RCC 7860 (cell line): ENCODE measurements around the gene TMSB10.
A peak's percentile ranks its signal among the peaks of the same experiment; 100 is the strongest.
"Not testable (repeated sequence)": the region's sequence is repeated elsewhere in the genome, so short reads cannot be mapped to it uniquely, and the experiment has no call there.

Source experiments
- DNase-seq: peaks from one replicate; pipeline ENCODE4 v3.0.0-alpha.2; 2015; ENCODE audit warnings: low spot score
- FAIRE-seq: peaks from 2 replicates; lab custom pipeline; 2012; peaks lifted over from hg19 to GRCh38; lab: Jason Lieb, UNC

Gene TMSB10

DNA sequence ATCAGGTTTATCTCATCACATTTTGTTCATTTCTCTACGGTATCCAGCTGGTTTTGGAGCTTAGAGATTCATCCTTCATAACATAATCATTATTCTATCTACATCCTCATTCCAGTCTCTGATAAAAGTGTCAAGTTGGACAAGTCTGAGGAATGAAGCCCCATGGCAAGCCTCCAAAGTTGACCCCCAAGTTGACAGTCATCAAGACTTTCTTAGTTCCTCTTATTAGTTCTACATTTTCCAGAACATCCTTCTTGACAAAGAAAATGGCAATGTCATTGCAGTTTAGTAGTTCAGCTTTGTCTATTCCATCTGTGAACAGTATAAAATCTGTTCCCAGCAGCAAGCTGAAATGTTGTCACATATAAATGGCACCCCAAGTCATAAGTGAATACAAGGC lies 4.5 kb upstream of the TMSB10 start:
- FAIRE-seq, result no peak
- DNase-seq, result no peak

DNA sequence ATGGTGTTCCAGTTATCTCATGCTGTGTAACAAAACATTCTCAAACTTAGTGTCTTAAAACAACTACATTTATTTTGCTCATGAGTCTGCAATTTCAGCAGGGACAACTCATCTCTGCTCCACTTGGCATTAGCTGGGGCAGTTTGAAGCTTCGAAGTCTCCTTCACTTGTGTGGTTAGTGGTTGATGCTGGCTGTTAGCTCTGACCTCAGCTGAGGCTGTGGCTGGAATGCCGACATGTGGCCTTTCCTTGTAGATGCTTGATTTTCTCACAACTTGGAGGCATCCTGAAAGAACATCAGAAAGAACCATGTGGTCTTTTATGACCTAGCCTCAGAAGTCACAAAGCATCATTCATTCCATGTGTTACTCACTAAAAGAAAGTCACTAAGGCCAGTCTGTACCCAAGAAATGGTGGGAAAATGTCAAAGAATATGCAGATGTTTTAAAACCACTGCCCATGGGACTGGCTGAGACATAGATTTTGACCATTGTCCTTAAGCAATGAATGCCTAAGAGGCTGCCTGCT lies 3.8 kb upstream of the TMSB10 start:
- DNase-seq (peak; percentile 74), FAIRE-seq (peak; percentile 77)

DNA sequence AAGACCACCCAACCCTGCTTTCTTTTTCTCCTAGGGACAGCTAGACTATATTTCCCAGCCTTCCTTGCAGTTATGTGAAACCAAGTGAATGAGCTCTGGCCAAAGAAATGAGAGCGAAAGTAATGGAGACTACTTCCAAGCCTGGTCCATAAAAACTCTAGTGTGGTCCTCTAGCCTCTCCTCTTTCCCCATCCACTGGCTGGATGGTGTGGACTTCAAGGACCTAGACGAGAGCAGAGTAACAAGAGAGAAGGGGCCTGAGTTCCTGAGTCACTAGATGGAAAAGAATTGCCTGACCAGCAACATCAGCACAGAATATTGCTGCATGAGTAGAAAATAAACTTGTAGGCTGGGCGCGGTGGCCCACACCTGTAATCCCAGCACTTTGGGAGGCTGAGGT lies 2.9 kb upstream of the TMSB10 start:
- FAIRE-seq, result no peak
- no peak for DNase-seq

DNA sequence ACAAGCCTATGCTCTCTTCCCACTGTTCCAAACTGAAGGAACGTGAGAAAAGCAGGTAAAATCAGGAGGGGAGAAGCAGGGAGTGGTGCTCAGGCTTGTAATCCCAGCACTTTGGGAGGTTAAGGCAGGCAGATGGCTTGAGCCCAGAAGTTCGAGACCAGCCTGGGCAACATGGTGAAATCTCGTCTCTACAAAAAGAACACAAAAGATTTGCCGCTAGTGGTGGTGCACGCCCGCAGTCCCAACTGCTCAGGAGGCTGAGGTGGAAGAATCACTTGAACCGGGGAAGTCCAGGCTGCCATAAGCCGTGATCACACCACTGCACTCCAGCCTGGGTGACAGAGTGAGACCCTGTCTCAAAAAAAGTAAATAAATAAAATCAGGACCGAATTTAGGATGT lies 1.3 kb upstream of the TMSB10 start:
- DNase-seq (no peak), FAIRE-seq (no peak)

DNA sequence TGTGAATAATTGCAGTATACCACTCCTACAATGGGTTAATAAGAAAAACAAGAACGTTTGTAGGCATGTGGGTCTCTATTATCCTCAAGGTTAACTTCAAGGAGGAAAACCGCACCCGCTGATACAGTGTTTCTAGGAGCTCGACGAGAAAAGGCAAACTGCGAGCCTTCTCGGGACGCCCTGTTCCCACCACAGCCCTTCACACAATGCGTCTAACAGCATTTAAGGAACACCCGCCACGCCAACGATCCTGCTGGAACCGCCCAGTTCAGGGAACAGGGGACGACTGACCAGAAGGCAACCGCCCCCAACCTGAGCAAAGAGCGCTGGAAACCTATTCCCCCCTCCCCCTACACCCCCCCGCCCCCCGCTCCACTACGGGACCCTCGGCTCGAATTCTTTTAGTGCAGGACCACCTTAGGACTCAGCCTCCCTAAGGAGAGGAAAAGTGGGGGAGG lies 710 bp upstream of the TMSB10 start:
- DNase-seq (peak; percentile 26), FAIRE-seq (no peak)

DNA sequence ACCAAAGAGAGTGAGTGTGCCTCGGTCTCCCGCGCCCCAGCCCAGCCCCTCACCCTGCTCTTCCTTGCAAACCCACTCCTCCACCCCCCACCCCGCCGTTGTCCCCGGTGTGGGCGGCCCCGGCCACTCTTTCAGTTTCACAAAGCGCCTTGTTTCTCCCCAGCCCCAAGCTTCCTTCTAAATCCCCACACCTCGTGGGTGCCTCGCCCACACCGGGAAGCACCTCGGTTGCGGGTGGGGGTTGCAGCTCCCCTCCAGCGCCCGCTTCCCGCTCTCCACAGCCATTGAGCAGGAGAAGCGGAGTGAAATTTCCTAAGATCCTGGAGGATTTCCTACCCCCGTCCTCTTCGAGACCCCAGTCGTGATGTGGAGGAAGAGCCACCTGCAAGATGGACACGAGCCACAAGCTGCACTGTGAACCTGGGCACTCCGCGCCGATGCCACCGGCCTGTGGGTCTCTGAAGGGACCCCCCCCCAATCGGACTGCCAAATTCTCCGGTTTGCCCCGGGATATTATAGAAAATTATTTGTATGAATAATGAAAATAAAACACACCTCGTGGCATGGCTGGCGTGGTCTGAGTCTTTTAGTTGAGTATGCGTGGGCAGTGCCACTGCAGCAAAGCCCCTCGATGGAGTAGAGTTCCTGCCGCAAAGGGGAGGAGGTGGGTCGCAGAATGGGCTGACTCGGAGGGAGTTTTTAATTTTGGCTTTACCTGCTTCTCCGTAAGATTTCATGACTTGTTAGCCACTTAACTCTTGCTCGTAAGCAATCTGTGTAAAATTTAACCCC lies 848 bp downstream of the TMSB10 start:
- FAIRE-seq (no peak), DNase-seq (no peak)

DNA sequence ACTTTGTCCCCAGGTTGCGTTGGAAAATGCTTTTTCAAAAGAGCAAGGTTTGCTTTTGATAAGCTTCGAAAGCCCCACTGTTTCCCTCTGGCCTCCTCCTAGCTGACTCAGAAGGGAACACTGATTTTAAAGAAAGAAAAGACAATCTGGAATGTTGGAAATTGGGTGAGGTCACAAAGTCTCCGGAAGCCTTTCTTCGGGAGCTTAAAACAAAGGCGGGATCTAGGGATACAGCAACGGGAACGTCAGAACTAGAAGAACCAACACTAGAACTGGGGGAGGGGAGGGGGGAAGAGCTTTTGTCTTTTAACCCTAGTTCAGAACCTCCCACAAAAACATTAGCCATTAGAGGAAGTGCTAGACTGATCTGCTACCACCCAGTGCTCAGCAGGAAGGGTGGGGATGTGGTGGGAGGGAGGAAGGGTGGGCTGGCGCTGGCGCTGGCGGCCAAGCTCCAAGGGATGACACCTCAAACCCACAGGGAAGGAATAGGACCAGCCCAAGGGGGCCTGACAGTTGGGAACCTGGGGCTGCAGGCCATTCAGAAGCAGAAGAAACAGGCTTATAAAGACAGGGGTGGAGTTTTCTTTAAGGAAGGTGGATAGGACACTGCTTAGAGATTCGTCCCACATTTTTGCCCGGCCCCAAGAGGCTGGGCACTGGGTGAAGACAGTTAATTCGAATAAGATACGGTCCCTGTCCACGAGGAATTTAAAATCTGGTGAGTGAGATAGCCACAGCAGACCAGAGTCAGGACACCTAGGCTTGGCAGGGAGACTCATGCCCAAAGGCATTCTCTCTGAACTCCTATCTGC lies 1.7 kb downstream of the TMSB10 start:
- DNase-seq, result peak; percentile 96
- FAIRE-seq, result peak; percentile 88

DNA sequence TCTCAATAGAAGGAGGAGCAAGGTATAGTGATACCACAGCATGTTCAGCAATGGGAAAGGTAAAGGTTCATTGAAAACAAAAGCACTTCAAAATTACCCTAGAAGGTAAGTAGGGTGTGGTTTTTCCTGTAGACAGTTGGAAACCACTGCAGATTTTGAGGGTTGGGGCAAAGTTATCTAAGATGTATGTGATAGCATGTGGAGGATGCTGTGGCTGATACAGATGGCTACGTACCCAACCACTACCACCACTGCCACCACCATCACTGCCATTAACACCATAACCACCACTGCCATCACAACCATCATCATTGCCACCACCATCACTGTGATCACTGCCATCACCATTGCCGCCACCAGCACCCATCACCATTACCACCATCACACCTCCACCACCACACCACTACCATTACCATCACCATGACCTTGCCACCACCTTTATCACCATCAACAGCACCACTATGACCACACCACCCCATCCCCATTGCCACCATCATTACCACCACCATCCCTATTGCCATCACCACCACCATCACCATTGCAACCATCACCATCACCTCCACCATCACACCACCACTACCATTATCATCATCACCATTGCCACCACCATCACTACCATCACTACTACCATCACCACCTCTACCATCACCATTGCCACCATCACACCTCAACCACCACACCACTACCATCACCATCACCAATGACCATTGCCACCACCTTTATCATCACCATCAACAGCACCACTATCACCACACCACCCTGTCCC lies 3.7 kb downstream of the TMSB10 start:
- FAIRE-seq, result no peak
- no peak for DNase-seq

DNA sequence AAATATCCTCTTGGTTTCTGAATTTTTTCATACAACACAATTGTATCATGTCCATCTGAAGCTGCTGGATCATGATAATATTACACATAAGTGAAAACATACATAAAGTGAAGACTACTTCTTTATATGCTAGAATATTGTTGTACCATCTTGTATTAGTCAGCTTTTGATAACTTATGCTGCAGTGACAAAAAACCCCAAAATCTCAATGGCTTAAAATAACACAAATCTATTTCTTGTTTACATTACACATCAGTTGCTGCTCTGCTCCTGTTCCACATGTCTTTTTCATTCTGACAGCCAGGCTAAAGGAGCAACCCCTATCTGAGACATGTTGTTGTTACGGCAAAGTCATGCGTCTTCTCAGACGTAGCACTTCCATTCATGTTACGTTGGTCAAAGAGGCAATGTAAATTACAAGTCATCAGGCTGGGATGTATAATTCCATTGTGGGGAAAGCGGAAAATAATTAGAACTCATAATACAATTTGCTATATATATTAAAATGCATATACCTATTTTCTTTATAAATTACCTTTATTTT lies 5.8 kb downstream of the TMSB10 start:
- no peak for DNase-seq

DNA sequence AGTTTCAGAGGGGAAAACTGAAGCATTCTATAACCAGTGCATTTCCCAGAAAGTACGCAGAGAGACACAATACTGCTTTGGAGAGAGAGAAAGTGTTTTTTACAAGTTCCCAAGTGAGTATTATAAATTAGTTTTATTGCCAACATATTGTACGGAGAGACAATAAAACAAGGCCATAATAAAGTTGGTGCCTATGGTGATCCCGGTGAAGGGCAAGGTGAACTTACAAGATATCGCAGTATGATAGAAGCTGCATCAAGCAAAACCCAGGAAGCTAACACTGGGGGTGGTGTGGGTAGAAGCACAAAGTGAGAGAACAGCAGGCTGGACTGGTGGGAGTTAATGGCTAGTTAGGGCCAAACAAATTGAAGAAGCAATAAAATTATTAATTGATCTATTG lies 7.5 kb downstream of the TMSB10 start:
- no peak for FAIRE-seq
- no peak for DNase-seq

More for the DNA sequence above, 5.8 kb downstream of the TMSB10 start:
- no peak for FAIRE-seq

DNA sequence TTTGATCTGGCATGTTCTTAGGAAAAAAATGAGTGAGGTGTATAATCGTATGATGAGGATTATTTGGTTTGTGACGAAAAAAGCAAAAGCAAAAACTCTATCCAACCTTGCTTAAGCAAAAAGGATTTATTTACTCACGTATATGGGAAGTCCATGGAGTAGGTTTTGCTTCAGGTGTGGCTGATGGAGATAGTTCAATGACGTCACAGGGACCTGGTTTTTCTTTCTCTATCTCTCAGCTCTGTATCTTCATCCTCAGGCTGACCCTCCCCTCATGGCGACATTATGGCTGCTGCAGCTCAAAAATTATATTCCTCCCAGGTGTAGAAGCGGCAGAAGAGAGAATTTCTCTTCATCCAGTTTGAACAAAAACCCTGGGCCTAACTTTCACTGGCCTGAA lies 8.9 kb downstream of the TMSB10 start:
- no peak for DNase-seq
- no peak for FAIRE-seq

DNA sequence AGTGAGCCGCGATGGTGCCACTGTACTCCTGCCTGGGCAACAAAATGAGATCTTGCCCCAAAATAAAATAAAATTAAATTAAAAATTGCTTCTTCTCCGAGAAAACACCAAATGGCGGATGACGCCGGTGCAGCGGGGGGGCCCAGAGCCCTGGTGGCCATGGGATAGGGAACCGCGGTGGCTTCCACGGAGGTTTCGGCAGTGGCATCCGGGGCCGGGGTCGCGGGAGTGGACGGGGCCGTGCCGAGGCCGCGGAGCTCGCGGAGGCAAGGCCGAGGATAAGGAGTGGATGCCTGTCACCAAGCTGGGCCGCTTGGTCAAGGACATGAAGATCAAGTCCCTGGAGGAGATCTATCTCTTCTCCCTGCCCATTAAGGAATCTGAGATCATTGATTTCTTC lies 10.2 kb downstream of the TMSB10 start:
- not testable (repeated sequence) for DNase-seq, FAIRE-seq

DNA sequence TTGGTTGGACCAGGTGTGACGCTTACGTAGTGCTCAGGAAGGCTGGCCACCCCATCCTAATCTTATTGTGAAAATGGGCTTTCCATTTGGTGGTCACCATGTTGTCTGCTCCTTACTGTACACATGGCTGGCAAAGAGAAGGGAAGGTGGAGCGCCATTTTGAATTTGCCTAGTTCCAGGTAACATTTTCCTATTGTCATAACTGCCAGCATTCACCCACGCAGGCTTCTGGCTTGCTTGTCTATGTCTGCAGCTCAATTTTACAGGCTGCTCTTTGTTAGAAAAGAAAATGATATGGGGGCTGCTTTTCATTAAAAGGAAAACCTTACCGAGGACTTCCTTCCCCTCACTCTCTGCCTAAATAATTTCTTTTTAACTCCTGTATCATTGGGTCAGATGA lies 12.4 kb downstream of the TMSB10 start:
- DNase-seq, FAIRE-seq: not testable (repeated sequence)

DNA sequence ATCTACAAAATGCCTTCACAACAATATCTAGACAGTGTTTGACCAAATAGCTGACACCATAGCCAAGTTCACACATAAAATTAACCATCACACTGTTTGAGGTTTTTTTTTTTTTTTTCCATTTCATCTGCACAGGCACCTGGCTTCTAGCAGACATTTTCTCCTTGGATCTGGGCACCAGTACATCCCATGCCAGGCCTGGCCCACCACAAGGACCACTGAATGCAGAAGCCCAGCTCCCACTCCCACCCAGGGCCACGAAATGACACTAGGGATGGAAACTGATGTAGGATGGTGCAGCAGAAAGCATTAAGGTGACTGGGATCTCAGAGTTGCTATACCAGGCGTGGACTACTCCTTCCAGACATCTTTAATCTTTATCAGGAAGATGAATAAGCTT lies 13.0 kb downstream of the TMSB10 start:
- DNase-seq, result no peak
- FAIRE-seq, result no peak

DNA sequence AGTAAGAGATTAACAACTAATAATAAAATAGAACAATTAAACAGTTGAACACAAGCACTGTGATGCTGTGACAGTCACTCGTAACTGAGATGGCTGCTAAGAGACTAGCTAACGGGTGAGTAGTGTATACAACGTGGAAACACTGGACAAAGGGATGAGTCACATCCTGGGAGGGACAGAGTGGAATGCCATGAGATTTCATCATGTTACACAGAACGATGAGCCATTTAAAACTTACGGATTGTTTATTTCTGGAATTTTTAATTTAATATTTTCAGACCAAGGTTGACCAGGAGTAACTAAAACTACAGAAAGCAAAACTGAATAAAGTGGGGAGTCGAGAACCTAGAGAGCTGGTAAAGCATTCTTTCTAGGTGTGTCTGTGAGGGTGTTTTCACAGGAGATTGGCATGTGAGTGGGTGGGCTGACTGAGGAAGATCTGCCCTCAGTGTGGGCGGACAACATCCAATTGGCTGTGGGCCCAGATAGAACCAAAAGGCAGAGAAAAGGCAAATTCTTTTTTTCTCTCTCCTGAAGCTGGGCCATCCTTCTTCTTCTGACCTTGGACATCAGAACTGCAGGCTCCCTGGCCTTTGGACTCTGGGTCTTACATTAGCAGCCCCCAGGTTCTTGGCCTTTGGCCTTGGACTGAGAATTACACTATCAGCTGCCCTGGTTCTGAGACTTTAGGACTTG lies 14.6 kb downstream of the TMSB10 start:
- DNase-seq (peak; percentile 96), FAIRE-seq (peak; percentile 92)

DNA sequence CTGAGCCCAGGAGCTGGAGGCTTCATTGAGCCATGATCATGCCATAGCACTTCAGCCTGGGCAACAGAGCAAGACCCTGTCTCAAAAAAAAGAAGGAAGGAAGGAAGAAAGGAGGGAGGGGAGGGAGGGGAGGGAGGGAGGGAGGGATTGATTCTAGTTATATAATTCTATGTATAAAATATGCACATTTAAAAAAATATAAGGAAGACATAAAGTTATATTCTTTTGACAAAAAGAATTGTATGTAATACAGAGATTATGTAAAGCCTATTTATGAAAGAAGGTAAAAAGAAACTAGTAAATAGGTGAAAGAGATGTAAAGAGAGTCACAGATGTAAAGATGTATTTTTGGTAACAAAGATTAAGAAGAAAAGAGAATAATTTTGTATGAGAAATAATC lies 17.6 kb downstream of the TMSB10 start:
- FAIRE-seq (no peak), DNase-seq (no peak)

DNA sequence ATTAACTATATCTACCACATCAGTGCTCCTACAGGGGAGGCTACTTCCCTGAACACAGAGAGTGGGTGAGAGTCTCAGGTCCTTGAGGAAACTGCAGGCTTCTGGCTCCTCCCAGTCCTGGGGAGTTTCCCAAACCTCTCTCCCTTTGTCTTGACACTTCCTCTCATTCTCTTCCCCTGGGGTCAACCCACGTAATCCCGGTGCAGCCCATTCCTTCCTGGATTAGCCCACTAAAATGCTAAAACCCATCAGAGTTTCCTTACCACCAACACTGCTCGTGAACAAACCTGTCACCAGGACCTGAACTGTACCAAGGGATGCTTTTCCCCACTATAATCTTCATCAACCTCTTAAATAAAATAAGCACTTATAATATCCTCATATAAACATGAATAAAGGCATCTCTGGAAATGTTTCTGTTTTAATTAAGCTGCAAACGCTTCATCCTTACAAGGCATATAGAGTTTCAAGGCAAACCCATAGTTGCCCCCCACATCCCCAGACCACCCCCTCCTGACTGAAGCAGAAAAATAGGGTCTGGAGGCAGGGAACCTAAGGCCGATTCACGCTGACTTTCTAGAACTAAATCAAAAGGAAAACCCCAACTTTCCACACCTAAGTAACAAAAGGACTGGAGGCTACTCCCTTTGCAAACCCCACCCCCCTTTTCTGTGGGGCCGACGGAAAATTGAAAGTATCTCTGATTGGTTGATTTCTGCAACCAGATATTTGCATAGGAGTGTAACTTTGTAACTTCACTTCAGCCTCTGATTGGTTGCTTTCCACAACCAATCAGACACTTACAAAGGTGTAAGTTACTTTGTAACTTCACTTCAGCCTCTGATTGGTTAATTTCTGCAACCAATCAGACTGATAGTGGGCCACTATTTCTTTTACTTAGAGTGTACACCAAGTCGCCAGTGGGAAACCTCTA lies 19.0 kb downstream of the TMSB10 start:
- no peak for DNase-seq
- FAIRE-seq, result no peak

DNA sequence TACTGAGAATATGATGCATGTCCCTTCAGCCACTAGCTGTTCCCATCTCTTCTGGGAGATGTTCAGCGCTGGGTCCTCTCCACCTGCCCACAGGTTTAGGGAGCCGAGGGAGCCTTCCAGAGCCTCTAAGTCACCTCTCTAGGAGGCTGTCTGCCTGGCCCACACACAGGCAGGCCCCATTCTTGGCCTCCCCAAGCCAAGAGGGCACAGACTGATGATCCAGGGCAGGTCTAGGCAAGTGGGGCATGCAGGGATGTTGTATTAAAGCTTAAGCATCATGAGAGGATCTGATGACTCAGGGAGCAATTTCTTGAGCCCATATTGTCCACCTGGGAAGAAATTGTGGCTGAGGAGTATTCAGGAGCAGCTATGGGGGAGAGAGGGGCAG lies 19.9 kb downstream of the TMSB10 start:
- no peak for FAIRE-seq

DNA sequence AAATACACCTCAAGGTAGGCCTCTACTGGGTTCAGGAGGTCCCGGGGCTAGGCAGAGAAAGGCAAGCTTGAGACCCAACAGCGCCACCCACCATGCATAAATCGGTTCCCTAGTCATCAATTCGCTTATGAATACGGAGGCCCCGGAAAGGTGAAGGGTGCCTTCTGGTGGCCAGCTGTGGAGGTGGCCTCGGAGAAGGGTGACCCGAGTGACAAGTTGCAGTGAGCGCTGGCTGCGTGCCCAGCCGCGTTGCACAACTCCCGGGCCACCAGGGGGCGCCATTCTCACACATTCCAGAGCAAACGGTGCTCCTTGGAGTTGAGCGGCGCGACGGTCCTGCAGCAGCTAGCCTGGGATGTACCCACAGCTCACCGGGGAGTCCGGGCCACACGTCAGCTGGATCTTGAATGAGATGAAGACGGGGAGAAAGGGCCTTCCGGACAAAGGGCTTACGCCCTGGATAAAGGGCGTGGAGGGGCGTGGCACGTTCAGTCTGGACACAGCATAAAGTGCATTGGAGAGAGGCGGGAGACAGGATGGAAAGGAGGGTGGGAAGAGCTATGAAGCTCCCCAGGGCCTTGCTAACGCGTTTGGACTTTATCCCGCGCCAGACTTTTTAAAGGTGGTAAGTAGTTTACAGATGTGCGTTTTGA lies 20.4 kb downstream of the TMSB10 start:
- peak; percentile 99 for DNase-seq
- FAIRE-seq, result peak; percentile 87

More for the DNA sequence above, 19.9 kb downstream of the TMSB10 start:
- DNase-seq, result no peak
